Neutrophil (primary cell): Measurements from ENCODE around the gene CSRP3.

Experiments used
- H3K27ac ChIP-seq: fragments of 200-600 bp; sonication (generic); 2 replicates; pipeline ENCODE4 v1.5.1; 2016; ENCODE audit warnings: mild to moderate bottlenecking, moderate library complexity
- H3K27me3 ChIP-seq: fragments of 200-600 bp; sonication (generic); 2 replicates; pipeline ENCODE4 v1.6.0; 2016; ENCODE audit warnings: mild to moderate bottlenecking
- H3K36me3 ChIP-seq: fragments of 200-600 bp; sonication (generic); 2 replicates; pipeline ENCODE4 v1.5.1; 2017
- H3K4me1 ChIP-seq, 2 experiments: fragments of 200-600 bp in 1 of 2; sonication (generic) in 1 of 2; 1 replicate in 1 of 2; 2 replicates in 1 of 2; pipeline versions ENCODE4 v1.5.1 to v1.6.1; 2013 to 2016; ENCODE audit warnings: low read depth in 1 of 2, low read length in 1 of 2, mild to moderate bottlenecking in 1 of 2, moderate library complexity in 1 of 2; ENCODE audit not compliant: control insufficient read depth in 1 of 2, insufficient read depth in 1 of 2
- H3K4me3 ChIP-seq, 2 experiments: fragments of 200-600 bp in 1 of 2; sonication (generic) in 1 of 2; 1 replicate in 1 of 2; 2 replicates in 1 of 2; pipeline ENCODE4 v1.5.1; 2013 to 2016; ENCODE audit warnings: low read depth in 1 of 2, low read length in 1 of 2, mild to moderate bottlenecking in 1 of 2, moderate library complexity in 1 of 2
- H3K9me3 ChIP-seq: fragments of 200-600 bp; sonication (generic); 2 replicates; pipeline ENCODE4 v1.5.1; 2016
- CTCF ChIP-seq: fragments of 200-600 bp; sonication (generic); IDR thresholded peaks from 2 replicates; pipeline ENCODE4 v1.5.1; 2016; ENCODE audit warnings: antibody characterized with exemption

The CSRP3 gene

GRCh38 chr11:19173964-19174638 is 27.7 kb downstream of the CSRP3 start:
- Histone ChIP-seq H3K36me3 (peaks cover 87% of the 10 kb centered on the region), H3K4me1 (no peaks in the 10 kb centered on the region), H3K27me3 (no peaks in the 10 kb centered on the region), H3K9me3 (no peaks in the 10 kb centered on the region), H3K4me3 (no peak overlapping the region), H3K27ac (no peak overlapping the region)
- no peak for TF ChIP-seq CTCF

- Histone ChIP-seq H3K4me1 (no peaks in the 10 kb centered on the region), H3K9me3 (no peaks in the 10 kb centered on the region), H3K27me3 (no peaks in the 10 kb centered on the region), H3K27ac (no peak overlapping the region), H3K36me3 (peaks cover 93% of the 10 kb centered on the region), H3K4me3 (no peak overlapping the region)
- TF ChIP-seq CTCF: no peak
Measured at GRCh38 chr11:19173004-19173689, 28.6 kb downstream of the CSRP3 start.

- TF ChIP-seq CTCF: no peak
- Histone ChIP-seq H3K27ac (no peak overlapping the region), H3K4me3 (no peak overlapping the region), H3K9me3 (no peaks in the 10 kb centered on the region), H3K27me3 (no peaks in the 10 kb centered on the region), H3K4me1 (no peaks in the 10 kb centered on the region), H3K36me3 (peaks cover 90% of the 10 kb centered on the region)
Measured at GRCh38 chr11:19168090-19168489, 33.7 kb downstream of the CSRP3 start.

GRCh38 chr11:19164881-19165280 is 36.9 kb downstream of the CSRP3 start:
- Histone ChIP-seq H3K27ac (no peak overlapping the region), H3K27me3 (no peaks in the 10 kb centered on the region), H3K4me3 (no peak overlapping the region), H3K36me3 (peaks cover 89% of the 10 kb centered on the region), H3K4me1 (no peaks in the 10 kb centered on the region), H3K9me3 (no peaks in the 10 kb centered on the region)
- TF ChIP-seq CTCF: no peak

GRCh38 chr11:19164230-19164855 is 37.4 kb downstream of the CSRP3 start:
- H3K4me3 ChIP-seq: no peak overlapping the region
- H3K9me3 ChIP-seq: no peaks in the 10 kb centered on the region
- TF ChIP-seq CTCF: no peak
- no peaks in the 10 kb centered on the region for H3K4me1 ChIP-seq
- H3K27ac ChIP-seq: no peak overlapping the region
- H3K36me3 ChIP-seq: peaks cover 89% of the 10 kb centered on the region
- H3K27me3 ChIP-seq: no peaks in the 10 kb centered on the region
